Urinary bladder (tissue), 4 donors: Measurements from ENCODE around the gene FRMPD1. TPM values are rescaled to one million over a fixed set of nuclear protein-coding genes. Genes with fewer than 3 reads are reported as not detected.

ENCODE experiments used
- DNase-seq: peaks from one replicate; pipeline ENCODE4 v3.0.0-alpha.2; 2015; ENCODE audit errors: extremely low spot score
- H3K27ac ChIP-seq: one replicate; pipeline ENCODE4 v1.5.1; 2013; ENCODE audit warnings: low read depth, mild to moderate bottlenecking, moderate library complexity
- H3K36me3 ChIP-seq: one replicate; pipeline ENCODE4 v1.6.1; 2013; ENCODE audit warnings: mild to moderate bottlenecking, moderate library complexity; ENCODE audit not compliant: insufficient read depth
- H3K4me1 ChIP-seq: one replicate; pipeline ENCODE4 v1.6.1; 2013; ENCODE audit warnings: mild to moderate bottlenecking, moderate library complexity; ENCODE audit not compliant: insufficient read depth
- H3K4me3 ChIP-seq: one replicate; pipeline ENCODE4 v1.5.1; 2013; ENCODE audit warnings: low read depth, low read length
- WGBS: extraction: QIAGEN DNeasy Blood & Tissue Kit; methylation state at CpG from one replicate; pipeline ENCODE4 v1.1.7; 2013; 5-methylcytosine and 5-hydroxymethylcytosine counted together
- polyA plus RNA-seq: library from polyadenylated mRNA; stranded (reverse); fragments of 200-250 nt; gene quantifications from one replicate; pipeline ENCODE4 v1.2.3, GENCODE V29; 2013
- total RNA-seq: library from RNA; depleted of rRNA; stranded (reverse); fragments of >200 nt; gene quantifications from one replicate; pipeline ENCODE4 v1.2.3, GENCODE V29; 2014
- donor health status: healthy with polysubstance abuse.
- donor health status: healthy.

The FRMPD1 gene
- total and polyA plus RNA-seq, 2 donors = 0.03 to 1.1 TPM

DNA sequence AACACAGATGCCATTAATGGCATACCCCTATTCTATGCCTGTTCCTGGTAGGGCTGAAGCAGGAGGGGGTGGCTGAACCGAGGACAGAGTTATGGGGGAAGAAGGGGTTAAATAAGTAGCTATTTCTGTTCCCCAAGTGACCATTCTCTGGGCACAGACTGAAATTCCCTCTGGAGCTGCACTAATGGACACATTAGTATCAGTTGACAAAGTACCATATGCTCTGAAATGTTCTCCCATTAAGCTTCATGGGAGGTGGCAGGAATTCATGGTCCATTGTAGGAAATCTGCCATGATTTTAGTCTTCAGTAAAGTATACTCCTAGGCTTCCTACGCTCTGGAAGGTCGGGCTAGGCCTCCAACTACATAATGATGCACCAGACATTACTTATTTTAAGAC lies 10.5 kb upstream of the FRMPD1 start:
- DNase-seq = no peak
- H3K27ac ChIP-seq = no peak overlapping the region
- H3K4me1 ChIP-seq = no peaks in the 10 kb centered on the region
- no peaks in the 10 kb centered on the region for H3K36me3 ChIP-seq
- 70% methylated on average over 3 of the region's 3 CpGs for WGBS
- no peak overlapping the region for H3K4me3 ChIP-seq

DNA sequence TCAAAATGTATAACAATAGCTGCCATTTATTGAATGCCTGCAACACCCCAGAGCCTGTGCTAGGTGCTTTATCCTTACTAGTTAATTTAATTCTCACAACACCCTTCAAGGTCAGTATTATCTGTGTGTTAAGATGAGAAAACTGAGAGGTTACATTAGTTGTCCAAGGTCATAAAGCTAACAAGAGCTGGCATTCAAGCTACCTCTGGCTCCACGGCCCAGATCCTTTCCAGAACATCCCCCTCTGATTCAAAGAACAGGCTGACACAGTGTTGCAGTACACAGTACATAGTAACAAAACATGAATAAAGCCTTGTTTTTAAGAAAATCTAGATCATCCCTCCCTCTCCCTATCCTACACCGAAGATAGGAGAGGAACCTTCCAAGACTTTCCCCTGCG lies 9.4 kb upstream of the FRMPD1 start:
- no peaks in the 10 kb centered on the region for H3K36me3 ChIP-seq
- H3K27ac ChIP-seq = no peak overlapping the region
- 63% methylated on average over 3 of the region's 3 CpGs for WGBS
- no peaks in the 10 kb centered on the region for H3K4me1 ChIP-seq
- DNase-seq = no peak
- no peak overlapping the region for H3K4me3 ChIP-seq

GRCh38 chr9:37643214-37643613 lies 7.5 kb upstream of the FRMPD1 start:
- Histone ChIP-seq H3K27ac (no peak overlapping the region), H3K4me1 (no peaks in the 10 kb centered on the region), H3K4me3 (no peak overlapping the region), H3K36me3 (no peaks in the 10 kb centered on the region)
- DNase-seq = no peak

- Histone ChIP-seq H3K36me3 (no peaks in the 10 kb centered on the region), H3K4me3 (no peak overlapping the region), H3K27ac (no peak overlapping the region), H3K4me1 (no peaks in the 10 kb centered on the region)
- DNase-seq = no peak
- 51% methylated on average over 5 of the region's 5 CpGs for WGBS
These were observed 4.7 kb upstream of the FRMPD1 start for GRCh38 chr9:37645903-37646506.

DNA sequence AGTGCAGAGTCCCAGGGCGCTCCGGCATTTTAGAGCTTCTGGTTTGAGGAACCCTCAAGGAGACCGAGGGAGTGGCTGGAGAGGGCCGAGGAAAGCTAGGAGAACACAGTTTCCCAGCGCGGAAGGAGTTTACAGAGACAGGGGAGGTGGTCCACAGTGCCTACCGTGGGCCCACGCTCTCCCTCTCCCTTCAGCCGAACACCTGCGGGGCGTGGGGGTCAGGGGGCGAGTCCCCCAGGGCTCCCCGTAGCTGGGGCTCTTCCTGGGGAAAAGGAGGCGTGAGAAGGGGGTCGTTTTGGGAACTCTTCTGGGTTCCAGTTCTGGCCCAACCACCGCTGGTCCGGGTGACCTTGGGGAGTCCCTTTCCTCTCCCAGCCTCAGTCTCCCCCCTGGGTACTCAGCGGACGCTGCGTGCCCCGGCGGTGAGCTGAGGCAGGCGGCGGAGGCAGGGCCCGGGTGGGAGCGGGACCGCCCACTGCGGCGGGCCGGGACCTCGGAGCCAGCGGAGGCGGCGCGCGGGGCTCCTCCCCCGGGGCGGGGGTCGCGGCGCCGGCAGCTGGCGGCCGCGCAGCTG lies 368 bp upstream of the FRMPD1 start:
- DNase-seq = no peak
- Histone ChIP-seq H3K4me1 (no peaks in the 10 kb centered on the region), H3K36me3 (no peaks in the 10 kb centered on the region), H3K27ac (no peak overlapping the region), H3K4me3 (peak overlapping the region; percentile 44)
- 13% methylated on average over 45 of the region's 45 CpGs for WGBS

- Histone ChIP-seq H3K4me3 (no peak overlapping the region), H3K36me3 (no peaks in the 10 kb centered on the region), H3K27ac (no peak overlapping the region), H3K4me1 (no peaks in the 10 kb centered on the region)
- WGBS = 79% methylated on average over 7 of the region's 7 CpGs
- DNase-seq = no peak
These were observed 1.5 kb downstream of the FRMPD1 start for GRCh38 chr9:37652261-37652660.

DNA sequence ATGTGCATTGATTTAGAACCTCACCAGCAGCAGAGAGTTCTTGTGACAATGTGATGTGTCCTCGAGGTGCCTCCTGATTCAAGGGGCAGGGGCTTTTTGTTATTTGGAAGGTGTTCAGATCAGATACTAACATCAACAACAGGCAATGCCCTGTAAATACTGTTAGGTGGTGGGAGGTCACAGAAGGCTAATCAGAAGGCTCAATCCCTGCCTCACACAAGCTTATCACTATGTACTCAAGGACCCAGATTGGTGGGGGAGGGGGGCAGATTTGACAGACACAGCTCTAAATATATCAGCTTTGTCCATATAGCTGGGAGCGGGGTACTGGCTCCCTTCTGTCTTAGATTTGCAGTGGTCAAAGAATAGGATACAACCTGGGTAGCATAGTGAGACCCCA lies 2.6 kb downstream of the FRMPD1 start:
- Histone ChIP-seq H3K27ac (no peak overlapping the region), H3K4me3 (no peak overlapping the region), H3K4me1 (no peaks in the 10 kb centered on the region), H3K36me3 (no peaks in the 10 kb centered on the region)
- no peak for DNase-seq
- 76% methylated on average over 2 of the region's 2 CpGs for WGBS

GRCh38 chr9:37656936-37657335 lies 6.2 kb downstream of the FRMPD1 start:
- Histone ChIP-seq H3K36me3 (no peaks in the 10 kb centered on the region), H3K27ac (no peak overlapping the region), H3K4me3 (no peak overlapping the region), H3K4me1 (no peaks in the 10 kb centered on the region)
- WGBS = 34% methylated on average over 1 of the region's 1 CpG
- no peak for DNase-seq

DNA sequence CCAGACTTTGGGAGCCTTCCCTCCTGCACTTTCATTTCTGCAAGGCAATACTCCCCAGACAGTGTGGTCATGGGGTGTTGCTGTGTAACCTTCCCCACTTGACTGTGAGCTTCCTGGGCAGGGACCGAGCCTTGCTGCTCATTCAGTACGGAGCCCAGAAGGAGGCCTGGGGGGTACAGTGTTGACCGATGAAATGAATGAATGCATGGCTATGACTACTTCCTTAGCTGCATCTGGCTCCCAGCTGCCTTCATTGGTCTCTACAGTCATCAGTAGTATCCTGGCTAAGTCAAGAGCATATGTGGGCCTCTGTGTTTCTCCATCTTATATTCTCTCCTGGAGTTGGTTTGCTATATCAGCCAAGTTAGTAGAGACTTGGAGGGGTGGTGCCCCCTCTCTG lies 9.9 kb downstream of the FRMPD1 start:
- Histone ChIP-seq H3K36me3 (no peaks in the 10 kb centered on the region), H3K4me1 (no peaks in the 10 kb centered on the region), H3K27ac (no peak overlapping the region), H3K4me3 (no peak overlapping the region)
- no peak for DNase-seq
- 83% methylated on average over 3 of the region's 3 CpGs for WGBS

DNA sequence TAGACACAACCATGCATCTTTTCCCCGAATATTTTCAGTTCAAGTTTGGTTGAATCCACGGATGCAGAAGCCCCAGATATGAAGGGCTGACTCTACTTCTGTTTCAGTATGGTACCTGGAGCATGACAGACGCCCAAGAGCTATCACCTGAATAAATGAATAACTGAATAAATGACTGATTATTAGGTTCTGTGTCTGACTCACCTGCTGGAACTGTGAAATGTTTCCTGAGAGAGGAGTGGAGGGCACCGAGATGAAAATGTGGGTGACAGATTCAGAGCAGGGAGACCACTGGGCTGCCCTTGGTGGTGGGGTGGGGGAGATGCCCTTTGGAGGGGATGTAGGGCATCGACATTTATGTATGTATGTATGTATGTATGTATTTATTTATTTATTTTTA lies 13.2 kb downstream of the FRMPD1 start:
- Histone ChIP-seq H3K36me3 (no peaks in the 10 kb centered on the region), H3K4me1 (no peaks in the 10 kb centered on the region), H3K27ac (no peak overlapping the region), H3K4me3 (no peak overlapping the region)
- WGBS = 75% methylated on average over 5 of the region's 5 CpGs
- DNase-seq = no peak

DNA sequence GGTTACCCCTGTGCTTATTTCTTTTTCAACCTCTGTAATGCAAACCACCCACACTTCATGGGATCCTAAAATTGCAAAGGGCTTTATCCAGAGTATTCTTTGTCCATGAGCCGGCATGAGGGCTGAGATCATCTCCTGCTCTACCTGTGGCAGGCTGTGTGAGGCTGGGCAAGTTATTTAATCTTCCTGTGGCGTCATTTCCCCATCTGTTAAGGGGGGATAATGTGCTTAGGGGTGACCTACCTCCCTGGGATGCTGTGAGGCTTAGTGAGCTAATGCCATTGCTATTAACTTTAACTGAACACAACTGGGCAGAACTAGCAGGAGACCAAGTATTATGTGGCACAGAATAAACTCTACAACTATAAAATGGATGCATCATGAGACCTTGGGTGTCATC lies 17.0 kb downstream of the FRMPD1 start:
- H3K27ac ChIP-seq = no peak overlapping the region
- H3K4me3 ChIP-seq = no peak overlapping the region
- no peaks in the 10 kb centered on the region for H3K4me1 ChIP-seq
- H3K36me3 ChIP-seq = no peaks in the 10 kb centered on the region
- DNase-seq = no peak
- WGBS = 57% methylated on average over 2 of the region's 2 CpGs

DNA sequence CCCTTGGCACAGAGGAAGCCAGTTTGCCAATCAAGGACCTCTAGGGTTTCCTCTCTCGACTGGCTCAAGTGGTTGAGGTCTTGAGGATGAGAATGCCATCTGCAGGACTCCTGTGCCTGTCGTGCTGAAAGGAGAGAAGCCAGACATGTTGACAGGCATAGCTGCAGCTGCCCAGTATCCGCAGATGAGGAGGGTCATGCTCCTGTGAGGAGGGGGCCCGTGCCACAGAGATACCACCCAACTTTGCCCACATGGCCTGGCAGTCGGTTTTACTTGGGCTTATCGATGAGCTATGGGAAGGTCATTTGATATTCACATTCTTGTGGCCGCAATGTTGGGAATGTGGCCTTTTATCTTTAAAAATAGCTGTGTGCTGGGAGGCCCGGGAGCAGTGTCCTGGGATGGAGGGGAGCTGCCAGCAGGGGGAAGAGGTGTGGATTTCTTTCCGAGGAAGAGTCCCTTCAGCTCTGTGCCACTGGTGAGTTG lies 17.4 kb downstream of the FRMPD1 start:
- no peaks in the 10 kb centered on the region for H3K36me3 ChIP-seq
- H3K27ac ChIP-seq = no peak overlapping the region
- no peak for DNase-seq
- 24% methylated on average over 9 of the region's 9 CpGs for WGBS
- no peak overlapping the region for H3K4me3 ChIP-seq
- H3K4me1 ChIP-seq = no peaks in the 10 kb centered on the region

- no peak for DNase-seq
- H3K4me3 ChIP-seq = no peak overlapping the region
- H3K27ac ChIP-seq = no peak overlapping the region
- 57% methylated on average over 5 of the region's 5 CpGs for WGBS
- no peaks in the 10 kb centered on the region for H3K36me3 ChIP-seq
- no peaks in the 10 kb centered on the region for H3K4me1 ChIP-seq
These were observed 18.5 kb downstream of the FRMPD1 start for GRCh38 chr9:37669232-37669631.

DNA sequence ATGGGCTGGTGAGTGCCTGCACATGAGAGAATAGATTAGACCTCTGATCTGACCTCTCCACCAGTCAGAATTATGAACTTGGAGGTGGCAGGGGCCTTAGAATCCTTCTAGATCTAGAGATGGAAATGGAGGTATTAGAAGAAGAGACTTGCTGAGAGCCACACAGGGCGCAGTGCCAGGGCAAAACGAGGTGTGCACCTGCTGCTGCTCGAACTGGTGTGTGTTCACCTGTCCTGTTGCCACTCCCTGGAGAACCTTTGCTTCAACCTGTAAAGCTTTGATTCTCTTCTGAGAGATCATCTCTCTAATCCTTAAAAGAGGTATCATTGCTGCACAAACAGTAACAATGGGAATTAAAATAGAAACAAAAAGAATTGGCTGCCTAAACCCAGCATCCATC lies 24.9 kb downstream of the FRMPD1 start:
- H3K4me3 ChIP-seq = no peak overlapping the region
- no peak overlapping the region for H3K27ac ChIP-seq
- no peak for DNase-seq
- H3K4me1 ChIP-seq = no peaks in the 10 kb centered on the region
- 66% methylated on average over 3 of the region's 3 CpGs for WGBS
- no peaks in the 10 kb centered on the region for H3K36me3 ChIP-seq

DNA sequence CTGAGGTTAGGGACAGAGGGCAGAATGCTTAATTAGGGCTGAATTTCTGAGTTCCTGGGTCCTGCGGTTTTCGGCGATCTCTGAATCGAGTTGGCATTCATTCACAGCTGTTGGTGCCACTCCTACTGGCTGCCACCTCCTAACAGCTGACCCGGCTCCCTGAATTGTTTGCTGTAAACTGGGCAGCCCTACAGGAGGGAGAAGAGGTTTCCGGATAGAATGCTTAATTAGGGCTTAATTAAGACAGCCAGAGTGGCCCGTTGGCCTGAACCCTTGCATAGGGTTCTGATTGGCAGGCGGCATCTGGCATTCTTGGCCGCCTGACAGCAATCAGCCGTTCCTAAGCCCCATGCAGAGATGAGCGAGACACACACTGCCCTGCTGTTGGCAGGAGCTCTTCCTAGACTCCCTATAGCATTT lies 25.7 kb downstream of the FRMPD1 start:
- H3K4me1 ChIP-seq = no peaks in the 10 kb centered on the region
- no peak overlapping the region for H3K27ac ChIP-seq
- 56% methylated on average over 11 of the region's 11 CpGs for WGBS
- no peaks in the 10 kb centered on the region for H3K36me3 ChIP-seq
- no peak for DNase-seq
- H3K4me3 ChIP-seq = no peak overlapping the region
